DMS53 treated with DMSO at 0.1 percent for 48 hours (cell line): ENCODE data around the gene PELI2.
A peak's percentile ranks its signal among the peaks of the same experiment; 100 is the strongest.

Experiments
- DNase-seq: peaks from one replicate; lab custom pipeline; 2025; ENCODE audit not compliant: unreplicated experiment; lab: John Stamatoyannopoulos, UW

PELI2 gene

DNA sequence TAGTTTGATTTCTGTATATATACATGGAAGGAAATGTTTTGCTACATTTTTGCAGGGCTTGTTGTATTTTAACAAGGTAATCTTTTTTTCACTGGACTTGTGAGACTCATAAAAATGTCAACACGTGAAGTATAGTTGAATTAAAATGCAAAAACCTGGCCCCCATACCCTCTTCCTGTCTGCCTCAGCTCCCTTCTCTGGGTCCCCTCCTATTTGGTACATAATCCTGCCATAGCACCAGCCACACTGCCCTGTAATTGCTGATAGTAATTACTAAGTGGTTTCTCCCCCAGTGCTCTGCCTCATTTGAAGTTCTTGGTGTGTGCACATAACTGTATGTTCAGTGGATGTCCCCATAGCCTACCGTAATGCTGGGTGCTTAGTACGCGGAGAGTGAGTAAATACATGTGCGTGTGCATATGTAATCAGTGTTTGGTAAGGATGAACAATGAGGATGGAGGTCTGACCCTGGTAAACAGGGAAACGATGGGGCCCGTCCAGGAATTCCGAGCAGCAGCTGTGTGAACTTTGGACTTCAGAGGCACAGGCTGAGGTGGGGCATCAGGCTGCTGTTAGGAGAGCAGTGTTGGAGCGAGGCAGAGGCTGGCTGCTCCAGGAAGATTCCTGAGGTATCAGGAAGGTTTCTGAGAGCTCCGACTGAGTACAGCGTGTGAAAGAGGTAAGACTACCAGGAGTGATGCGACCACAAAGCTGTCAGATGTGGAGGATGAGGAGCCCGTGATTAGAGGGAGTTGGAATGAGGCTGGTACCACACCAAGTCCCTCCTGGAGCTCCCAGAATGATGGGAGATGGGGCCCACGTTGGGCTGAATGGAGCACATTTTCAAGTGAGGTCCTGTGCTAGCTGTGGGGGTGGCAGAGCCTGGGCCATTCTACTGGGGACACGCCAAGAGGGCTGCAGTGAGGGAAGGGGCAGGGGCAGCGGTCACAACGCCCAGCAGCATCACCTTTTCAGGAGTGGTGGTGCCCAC, 106.8 kb downstream of the PELI2 start:
- peak; percentile 92 for DNase-seq

- no peak for DNase-seq
Observed at GRCh38 chr14:56235388-56235787, 117.2 kb downstream of the PELI2 start.

DNA sequence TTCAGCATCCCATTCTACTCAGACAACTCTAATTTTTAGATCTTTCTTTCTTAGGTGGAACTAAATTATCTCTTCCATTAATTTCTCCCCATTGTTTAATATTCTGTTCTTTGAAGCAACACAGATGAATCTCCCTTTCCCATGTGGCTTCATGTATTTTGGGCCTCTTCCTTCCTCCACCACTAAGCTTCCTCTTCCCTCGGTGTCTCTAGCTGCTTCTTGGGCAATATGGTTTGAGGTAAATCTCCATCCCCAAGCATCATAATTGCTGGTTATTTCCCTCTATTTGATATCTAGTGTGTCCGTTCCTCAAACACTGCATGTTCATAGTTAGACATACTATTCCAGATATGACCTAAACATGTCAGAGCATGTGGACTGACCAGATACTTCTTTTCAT, 119.2 kb downstream of the PELI2 start:
- no peak for DNase-seq

- no peak for DNase-seq
Observed at GRCh38 chr14:56241461-56241860, 123.2 kb downstream of the PELI2 start.

GRCh38 chr14:56243110-56243509, 124.9 kb downstream of the PELI2 start:
- DNase-seq = no peak

- no peak for DNase-seq
Observed at GRCh38 chr14:56244138-56244789, 126.1 kb downstream of the PELI2 start.

GRCh38 chr14:56247495-56248200, 129.4 kb downstream of the PELI2 start:
- no peak for DNase-seq

DNA sequence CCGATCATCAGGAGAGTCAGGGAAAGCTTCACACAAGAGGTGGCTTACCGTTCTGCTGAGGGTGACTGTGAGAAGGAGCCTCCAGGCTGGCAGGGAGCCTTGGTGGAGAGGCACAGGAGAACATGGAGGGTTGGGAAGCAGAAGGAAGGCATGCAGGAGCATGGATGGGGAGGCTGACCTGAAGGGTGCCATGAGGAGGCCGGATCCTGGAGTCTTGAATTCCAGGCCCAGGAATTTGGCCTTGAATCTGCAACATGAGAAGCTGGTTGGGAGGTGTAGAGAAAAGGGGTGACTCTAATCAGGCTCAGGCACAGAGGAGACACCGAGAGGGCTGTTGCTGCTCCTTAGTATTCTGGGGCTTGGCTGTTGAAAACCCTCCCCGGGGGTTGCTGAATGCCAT, 130.2 kb downstream of the PELI2 start:
- DNase-seq = no peak

DNA sequence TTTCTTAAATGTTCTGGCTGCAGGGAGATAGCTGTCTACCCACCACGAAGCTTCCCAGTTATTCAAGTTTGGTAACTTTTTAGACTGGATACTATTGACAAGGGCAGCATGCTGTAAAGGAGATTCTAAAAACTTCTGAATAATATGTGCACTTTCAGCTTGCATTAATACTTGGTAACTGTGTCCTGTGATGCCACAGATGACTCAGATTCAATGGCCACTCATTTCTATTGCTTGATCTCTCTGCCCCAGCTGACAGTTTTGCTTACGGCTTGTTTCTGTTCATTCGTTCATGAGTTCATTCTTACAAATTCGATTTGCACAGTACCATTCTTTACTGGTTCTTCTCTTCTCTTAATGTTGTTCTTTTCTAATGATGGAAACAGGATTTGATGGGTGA, 142.8 kb downstream of the PELI2 start:
- DNase-seq = no peak

DNA sequence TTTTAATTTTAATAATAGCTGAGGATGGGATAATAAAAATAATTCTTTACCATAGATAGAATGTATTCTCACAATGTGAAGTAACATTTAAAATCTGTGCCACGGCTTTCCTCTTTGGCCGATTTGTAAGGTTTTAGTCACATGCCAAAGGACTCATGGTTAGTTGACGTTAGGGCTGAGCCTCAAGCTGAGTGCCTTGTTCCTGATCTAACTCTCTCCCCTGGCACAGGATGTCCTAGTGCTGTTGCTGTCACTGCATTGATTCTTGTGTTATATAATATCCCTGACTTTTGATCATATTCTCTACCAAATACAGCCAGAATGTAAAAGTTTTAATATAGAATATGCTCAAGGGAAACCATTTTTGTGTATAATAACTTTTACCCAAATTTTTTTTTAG, 144.3 kb downstream of the PELI2 start:
- DNase-seq = no peak

GRCh38 chr14:56268039-56268438, 149.8 kb downstream of the PELI2 start:
- no peak for DNase-seq

DNA sequence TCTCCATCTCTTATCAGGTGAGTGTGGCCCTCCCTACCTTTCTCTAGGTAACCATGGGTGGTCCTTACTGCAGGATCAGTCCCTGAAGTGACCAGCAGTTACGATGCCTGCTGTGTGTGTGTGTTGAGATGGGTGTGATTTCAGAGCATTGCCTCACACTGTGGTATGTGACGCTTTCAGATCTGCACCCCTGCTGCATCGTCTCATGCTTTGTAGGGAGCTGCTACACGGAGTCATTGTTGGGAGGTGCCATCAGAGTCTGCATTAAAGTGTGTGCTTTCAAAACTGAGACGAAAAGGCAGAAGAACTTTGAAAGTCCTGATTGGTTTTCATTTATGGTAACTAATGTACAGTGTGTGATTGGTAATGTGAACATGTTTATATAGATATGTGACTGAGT, 150.5 kb downstream of the PELI2 start:
- no peak for DNase-seq

GRCh38 chr14:56270921-56271320, 152.7 kb downstream of the PELI2 start:
- DNase-seq = no peak

GRCh38 chr14:56271970-56272369, 153.8 kb downstream of the PELI2 start:
- DNase-seq = no peak

DNA sequence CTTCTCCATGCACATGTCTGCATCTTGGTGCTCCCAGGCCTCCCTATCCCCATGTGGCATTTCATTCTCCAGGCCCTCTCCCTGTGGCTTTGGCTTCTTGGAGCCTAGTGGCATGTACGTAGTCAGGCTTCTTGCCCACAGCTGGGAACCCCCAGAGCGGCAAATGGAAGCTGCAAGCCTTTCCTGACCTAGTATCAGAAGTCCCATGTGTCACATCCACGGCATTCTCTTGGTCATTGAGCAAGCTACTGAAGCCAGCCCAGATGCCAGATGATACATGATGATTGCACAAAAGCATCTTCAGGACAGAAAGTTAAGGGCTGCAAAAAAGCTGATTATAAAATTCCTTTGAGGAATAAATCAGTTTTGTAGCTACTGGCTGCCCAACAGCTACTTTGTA, 154.9 kb downstream of the PELI2 start:
- no peak for DNase-seq

DNA sequence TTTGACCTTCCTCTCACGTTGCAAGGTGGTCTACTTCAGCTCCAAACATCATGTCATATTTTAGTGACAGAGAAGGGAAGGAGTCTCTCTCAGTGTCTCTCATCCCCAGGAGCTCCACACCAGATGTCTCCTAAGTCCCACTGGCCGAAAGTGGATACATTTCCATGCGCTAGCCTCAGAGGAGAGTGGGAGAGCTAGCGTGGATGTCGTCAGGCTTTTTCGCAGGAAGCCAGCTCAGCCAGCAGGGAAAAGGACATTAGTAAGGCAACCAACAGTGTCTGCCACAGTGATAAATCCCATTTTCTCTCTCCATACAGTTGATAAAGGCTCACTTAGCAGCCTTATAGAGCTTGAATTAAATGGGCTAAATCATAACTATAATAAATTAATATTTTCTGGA, 155.7 kb downstream of the PELI2 start:
- no peak for DNase-seq

DNA sequence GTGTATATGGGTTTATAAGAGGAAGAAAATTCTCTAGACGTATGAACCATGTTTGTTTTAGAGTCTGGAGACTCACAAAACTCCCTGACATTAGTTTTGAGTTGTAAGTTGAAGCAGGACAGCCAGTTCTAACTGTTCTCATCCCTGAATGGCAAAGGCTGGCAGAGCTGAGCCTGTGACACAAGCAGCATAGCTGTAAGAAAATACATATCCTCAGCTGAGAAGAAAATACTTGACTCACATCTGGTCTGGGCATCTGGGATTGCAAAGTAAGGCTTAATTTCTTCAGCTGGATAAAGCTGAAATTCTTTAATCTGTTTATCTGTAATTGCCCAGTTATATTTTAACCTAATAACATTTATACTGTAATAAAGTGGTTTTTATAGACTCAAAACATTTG, 156.3 kb downstream of the PELI2 start:
- no peak for DNase-seq

- no peak for DNase-seq
Observed at GRCh38 chr14:56276108-56276507, 157.9 kb downstream of the PELI2 start.

DNA sequence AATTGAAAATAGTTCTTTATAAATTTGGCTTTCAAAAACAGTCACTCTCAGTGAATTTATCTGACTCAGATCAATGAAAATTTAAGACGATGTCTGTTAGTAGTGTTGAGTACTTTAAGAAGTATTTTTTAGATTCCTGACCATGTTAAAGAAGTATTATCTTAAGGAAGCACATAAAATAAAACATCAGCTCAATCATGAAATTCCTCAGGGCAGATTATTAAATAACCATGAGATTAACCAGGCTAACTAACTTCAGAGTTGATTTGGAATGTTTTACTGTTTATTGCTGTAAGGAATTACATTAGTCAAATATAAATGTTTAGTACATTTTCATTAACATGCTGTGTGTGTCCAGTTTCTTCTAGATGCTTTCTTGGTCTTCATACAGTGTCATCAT, 160.2 kb downstream of the PELI2 start:
- no peak for DNase-seq

DNA sequence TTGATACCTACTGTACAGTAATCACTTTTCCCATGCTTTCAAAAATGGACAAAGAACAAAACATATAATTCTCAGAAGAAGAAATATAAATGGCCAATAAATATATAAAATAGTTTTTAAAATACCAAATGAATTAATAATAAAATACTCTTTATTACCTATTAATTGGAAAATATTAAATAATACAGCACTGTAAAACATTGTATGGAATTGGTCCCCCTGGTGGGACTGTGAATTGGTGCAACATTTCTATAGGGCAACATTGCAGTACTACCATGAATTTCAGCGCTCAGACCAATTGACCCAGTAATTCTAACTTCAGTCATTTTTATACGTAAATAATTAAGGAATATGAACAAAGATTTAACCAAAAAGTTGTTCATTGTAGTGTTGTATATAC, 162.6 kb downstream of the PELI2 start:
- no peak for DNase-seq

GRCh38 chr14:56282179-56282578, 164.0 kb downstream of the PELI2 start:
- no peak for DNase-seq

DNA sequence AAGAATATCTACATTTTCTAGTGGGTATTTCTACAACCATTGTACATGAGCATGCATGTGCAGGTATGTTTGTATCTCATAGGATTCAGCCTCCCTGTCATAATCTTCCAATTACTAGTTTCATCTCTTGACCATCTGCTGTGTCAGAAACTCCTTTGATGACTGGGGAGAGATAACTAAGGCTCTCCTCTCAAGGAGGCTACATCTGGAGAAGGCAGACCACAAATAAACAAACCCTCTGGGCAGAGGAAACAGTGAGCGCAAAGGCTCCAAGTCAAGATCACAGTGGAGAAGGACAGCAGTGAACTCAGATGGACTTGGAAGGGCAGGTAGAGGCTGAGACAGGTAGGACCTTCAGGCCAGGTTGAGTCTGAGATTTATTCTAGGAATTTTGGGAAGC, 166.4 kb downstream of the PELI2 start:
- no peak for DNase-seq
